NK-92 (cell line): ENCODE data around the gene SDHAF1.

Experiments used
- DNase-seq: peaks from one replicate; lab custom pipeline; 2025; ENCODE audit not compliant: unreplicated experiment; lab: John Stamatoyannopoulos, UW

SDHAF1 gene

DNA sequence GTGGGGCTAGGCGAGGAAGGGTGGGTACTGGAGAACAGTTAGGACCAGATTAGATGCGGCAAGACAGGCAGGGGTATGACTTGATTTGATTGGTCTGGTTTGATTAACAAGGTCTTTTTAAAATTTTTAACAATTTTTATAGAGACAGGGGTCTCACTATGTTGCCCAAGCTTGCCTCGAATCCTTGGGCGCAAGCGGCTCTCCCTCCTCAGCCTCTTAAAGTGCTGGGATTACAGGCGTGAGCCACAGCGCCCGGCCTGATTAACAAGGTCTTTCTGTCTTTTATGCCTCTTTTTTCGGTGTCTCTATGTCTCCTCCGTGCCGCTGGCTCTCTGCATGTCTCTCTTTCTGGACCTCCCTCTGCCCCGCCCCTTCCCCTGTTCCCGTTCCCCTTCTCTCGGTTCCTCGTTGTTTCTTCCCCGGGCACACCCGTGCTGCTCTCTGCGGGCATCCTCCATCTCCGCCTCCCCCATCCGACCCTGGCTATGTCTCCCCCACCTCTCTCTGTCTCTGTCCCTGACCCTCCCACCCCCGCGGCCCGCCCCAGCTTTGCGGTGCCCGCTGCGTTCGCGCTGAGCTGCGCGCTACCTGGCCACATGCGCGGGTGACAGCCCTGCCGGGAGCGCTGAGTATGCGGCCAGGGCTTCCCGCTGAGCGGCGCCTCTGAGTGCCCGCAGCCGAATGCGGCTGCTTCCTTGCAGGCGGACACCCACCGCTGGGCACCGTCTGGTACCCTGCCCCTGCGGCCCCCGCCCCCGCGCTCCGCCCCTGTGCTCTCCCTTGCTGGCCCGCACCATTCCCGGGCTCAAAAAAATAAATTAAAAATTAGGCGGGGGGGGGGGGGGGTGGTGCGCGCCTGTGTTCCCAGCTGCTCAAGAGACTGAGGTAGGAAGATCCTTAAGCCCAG lies 8.1 kb upstream of the SDHAF1 start:
- DNase-seq: no peak

DNA sequence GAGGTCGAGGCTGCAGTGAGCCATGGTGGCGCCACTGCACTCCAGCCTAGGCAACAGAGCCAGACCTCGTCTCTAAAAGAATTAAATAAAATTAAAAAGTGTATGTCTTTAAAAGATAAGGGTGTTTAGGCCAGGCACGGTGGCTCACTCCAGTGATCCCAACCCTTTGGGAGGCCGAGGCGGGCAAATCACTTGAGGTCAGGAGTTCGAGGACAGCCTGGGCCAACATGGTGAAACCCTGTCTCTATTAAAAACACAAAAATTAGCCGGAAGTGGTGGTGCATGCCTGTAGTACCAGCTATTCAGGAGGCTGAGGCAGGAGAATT lies 7.5 kb upstream of the SDHAF1 start:
- no peak for DNase-seq

DNA sequence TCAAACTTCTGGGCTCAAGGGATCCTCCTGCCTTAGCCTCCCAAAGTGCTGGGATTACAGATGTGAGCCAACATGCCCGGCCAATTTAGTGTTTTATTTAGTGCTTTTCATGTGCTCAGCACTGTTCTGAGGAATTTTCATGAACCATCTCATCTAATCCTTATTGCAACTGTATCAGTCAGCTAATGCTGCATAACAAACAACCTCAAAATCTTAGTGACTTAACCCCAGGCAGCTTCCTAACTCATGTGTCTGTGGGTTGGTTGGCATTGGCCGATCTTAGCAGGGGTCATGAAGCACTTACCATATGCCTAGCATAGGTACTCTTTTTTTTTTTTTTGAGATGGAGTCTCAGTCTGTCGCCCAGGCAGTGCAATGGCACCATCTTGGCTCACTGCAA lies 6.2 kb upstream of the SDHAF1 start:
- DNase-seq: no peak

DNA sequence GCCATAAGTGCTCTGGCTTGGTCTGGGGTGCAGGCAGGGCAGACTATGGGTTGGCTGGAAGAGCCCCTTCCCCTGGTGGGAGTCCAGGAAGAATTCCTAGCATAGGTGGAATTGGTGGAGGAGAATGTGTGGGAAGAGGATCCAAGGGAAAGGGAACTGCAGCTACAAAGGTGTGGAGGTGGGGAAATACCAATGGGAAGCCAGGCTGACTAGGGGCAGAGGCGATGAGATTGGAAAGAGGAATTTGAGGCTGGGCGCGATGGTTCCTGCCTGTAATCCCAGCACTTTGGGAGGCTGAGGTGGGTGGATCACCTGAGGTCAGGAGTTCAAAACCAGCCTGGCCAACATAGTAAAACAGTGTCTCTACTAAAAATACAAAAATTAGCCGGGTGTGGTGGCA lies 4.8 kb upstream of the SDHAF1 start:
- DNase-seq: no peak

DNA sequence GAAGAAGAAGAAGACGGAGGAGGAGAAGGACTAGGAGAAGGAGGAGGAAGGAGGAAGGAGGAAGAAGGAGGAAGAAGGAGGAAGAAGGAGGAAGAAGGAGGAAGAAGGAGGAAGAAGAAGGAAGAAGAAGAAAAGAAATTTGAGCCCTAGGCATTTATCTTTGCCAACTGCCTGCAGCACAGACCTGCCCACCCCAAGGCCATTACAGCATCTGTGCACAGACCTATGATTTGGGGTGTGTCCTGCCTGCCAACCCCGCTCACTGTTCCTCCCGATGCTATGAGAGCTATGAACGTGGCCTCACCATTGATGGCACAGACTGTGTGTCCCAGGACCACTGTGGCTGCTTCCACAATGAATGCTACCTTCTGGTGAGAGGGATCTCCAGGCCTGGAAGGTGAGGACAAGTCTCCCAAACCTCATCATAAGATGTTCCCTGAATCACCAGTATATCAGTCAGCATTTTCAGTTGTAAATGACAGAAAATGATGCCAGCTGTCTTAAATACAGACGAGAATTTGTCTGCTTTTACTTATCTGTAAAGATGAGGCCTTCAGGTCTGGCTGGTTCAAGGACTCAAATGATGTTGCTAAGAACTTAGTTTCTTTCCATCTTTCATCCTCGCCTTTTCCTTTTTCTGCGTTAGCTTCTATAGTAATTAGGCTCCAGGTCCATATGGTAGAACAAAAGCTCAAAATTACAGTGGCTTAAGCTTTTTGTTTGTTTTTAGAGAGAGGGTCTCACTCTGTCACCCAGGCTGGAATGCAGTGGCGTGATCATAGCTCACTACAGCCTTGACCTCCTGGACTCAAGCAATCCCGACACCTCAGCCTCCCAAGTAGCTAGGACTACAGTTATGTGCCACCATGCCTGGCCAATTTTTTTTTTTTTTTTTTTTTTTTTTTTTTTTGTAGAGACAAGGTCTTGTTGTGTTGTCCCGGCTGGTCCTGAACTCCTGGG lies 3.9 kb upstream of the SDHAF1 start:
- DNase-seq: no peak

DNA sequence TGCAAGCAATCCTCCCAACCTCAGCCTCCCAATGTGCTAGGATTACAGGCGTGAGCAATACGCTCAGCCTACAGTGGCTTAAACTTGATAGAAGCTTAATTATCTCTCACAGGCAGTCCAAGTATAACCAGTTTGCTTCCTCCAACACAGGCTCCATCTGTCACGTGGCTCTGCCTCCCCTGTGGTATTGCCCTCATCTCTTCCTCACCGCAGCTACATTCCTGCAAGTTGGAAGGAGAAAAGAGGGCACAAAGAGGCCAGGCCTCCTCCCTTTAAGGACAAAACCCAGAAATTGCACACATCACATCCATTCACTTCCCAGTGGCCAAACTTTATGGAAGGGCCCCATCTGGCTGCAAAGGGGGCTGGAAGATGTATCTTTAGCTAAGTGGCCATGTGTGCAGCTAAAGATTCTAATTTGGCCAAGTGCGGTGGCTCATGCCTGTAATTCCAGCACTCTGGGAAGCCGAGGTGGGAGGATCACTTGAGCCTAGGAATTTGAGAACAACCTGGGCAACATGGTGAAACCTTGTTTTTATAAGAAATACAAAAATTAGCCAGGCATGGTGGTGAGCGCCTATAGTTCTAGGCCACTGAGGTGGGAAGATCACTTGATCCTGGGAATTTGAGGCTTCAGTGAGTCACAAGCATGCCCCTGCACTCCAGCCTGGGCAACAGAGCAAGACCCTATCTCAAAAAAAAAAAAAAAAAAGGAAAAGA lies 3.1 kb upstream of the SDHAF1 start:
- DNase-seq: no peak

DNA sequence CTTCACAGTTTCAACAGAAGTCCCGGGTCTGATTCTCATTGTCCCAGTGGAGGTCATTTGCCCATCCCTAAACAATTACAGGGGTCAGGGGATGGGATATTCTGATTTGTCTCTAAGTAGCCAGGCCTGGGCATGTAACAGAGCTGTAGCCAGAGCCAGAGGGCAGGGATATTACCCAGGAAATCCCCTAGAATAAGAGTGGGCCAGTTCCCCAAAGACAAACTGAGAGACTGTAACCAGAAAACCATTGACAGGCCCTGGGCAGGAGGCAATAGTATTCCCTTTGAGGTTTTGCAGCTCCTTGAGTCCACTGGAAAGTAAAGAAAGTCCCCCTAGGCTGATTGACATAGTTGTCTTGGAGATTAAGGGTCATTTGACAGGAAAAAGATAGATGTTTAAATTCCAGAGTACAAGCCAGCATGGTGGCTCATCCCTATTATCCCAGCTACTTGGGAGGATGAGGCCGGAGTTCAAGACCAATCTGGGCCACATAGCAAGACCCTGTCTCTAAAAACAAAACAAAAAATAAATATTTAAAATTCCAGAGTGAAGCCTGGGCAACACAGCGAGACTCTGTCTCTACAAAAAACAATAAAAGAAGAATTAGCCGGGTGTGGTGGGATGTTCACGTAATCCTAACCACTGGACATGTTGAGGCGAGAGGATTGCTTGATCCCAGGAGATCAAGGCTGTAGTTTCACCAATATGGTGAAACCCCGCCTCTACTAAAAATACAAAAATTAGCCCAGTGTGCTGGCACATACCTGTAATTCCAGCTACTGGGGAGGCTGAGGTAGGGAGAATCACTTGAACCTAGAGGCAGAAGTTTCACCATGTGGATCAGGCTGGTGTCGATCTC lies 1.9 kb upstream of the SDHAF1 start:
- no peak for DNase-seq

DNA sequence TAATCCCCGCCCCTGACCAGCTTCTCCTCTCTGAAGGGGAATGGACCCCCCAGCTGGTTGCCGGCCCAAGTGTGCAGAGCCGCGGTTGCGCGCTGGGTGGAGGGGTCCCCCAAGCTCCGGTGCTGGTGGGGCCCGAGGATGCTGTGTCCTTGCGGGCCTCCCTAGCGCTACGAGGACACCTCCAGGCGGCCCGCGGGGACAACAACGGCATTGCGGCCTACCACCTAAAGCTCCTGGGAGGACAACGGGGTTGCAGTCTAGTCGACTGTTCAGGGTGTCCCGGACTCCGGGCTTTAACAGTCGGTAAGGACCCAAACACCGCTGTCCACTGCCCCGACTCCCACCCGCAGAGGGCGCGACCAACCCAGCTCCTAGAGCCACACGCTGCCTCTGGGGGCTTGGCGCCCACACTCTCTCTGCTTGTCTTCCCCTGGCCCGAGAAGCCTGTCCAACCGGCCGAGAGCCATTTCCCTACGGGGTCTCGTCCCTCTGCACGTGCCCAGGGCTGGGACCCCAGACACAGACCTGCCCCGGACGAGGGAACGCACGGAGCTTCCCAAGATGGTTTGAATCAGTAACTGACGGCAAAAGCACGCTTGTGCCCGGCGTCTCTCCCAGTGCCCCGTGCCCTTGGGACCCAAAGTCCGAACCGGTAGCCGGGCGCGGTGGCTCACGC lies 927 bp upstream of the SDHAF1 start:
- DNase-seq: no peak

DNA sequence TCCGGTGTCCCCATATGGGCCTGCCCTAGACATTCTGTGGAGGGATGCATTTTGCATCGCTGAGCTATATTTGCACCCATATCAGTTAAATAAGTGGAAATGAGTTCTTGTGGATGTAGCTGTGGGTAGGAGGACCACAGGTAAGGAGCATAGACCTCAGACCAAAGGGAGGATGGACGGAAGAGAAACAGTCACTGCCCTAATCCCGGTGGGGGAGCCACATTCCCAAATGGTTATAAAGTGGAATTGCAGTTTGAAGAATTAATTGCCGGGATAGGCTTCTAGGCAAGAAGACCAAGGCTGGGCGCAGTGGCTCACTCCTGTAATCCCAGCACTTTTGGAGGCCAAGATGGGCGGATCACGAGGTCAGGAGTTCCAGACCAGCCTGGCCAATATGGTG lies 1.8 kb downstream of the SDHAF1 start:
- no peak for DNase-seq

DNA sequence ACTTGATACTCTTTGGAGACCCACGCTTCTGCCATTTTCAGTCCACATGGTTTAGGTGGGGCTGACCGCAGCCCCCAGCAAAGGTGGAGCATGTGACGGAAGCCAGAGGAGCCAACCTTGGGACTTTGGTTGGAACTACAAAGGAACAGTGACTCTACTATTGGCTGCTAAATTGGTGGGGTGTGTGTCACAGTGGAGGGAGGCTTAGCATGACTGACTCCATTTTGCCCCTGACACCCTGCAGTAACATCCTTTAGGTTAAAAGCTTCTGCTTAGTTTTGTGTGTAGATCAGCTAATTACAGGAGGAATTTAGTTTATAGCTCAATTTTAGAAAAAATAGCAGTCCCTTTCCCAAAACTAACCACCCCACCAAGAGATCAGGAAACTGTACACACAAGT lies 6.6 kb downstream of the SDHAF1 start:
- no peak for DNase-seq

DNA sequence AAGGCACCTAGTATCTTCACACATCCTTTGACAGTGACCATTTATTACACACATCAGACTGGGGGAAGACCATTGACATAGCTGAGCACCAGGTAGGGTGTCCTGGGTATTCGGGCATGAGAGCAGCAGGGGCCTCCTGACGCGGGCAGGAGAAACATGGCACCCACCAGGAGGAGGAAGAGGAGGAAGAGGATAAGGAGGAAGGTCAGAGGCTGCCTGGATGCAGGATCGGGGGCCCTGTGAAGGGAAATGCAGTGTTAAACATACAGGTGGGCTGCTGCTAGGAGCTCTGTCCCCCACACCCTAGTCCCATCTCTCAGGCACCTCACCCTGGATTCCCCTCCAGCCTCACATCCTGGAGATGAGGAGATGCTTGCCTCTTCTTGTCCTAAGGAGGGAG lies 8.3 kb downstream of the SDHAF1 start:
- DNase-seq: no peak

DNA sequence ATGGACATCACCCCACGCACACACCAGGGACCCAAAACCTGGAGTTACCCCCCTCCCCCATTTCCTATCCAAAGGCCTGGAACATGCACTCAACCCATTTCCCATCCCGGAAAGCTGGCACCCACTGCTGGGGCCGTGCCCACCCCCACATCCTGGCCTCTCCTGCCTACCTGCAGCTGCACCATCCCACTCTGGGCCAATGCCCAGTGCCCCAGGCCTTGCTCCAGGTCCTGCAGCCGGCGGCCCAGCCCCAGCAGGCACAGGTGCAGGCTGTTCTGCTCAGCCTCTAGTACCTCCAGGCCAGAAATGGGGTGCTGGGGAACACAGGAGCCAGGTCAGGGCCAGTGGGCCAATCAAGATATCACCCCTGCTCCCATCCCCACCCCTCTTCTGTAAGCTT lies 12.0 kb downstream of the SDHAF1 start:
- DNase-seq: no peak

DNA sequence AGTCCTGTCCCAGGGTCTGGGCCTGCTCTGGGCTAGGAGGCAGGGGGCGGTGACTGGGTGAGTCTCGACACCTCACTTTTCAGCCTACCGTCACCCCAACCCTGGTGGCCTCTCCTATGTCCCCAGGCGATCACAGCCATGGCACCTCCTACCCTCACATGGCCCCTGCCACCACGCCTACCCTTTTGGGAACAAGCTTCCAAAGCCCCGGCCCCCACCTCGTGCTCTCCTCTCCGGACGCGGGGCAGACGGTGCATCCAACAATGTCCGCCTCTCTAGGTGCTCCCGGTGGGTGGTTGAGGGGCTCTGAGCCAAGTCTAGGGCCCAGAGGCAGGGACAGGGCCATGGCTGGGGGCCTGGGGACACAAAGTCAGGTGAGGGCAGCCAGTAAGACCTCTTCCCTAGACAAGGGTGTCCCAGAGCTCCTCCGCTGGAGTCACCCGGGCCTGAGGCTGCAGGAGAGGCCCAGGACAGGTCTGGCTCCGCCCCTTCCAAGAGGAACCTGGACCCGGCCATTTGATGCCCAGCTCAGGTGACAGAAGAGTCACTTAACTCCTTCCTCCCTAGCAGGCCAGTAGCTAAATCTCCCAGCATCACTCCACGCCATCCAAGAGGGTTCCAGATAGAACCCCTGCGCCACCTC lies 13.5 kb downstream of the SDHAF1 start, which contains the start of gene SYNE4:
Gene SYNE4, minus strand, starts transcription at position 478 of the 643 bp plus-strand sequence. Its CDS starts 132 bp downstream, at position 346.
- no peak for DNase-seq

DNA sequence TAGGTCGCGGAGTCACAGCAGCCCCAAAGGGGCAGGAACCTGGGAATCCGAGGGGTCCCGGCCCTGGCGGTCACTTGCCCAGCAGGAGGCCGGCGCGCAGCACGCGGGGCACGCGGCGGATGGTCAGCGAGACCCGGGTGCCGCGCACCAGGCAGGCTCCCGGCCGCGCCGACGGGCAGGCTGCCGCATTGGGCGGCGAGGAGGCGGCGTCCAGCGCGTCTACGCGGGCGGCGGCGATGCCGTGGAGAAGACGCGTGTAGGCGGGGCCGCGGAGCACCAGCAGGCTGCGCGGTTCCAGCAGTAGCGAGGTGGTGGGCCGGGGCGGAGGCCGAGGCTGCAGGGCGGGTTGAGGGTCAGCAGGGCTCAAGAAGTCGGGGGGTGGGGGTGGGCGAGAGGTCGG lies 14.2 kb downstream of the SDHAF1 start:
- DNase-seq: no peak

DNA sequence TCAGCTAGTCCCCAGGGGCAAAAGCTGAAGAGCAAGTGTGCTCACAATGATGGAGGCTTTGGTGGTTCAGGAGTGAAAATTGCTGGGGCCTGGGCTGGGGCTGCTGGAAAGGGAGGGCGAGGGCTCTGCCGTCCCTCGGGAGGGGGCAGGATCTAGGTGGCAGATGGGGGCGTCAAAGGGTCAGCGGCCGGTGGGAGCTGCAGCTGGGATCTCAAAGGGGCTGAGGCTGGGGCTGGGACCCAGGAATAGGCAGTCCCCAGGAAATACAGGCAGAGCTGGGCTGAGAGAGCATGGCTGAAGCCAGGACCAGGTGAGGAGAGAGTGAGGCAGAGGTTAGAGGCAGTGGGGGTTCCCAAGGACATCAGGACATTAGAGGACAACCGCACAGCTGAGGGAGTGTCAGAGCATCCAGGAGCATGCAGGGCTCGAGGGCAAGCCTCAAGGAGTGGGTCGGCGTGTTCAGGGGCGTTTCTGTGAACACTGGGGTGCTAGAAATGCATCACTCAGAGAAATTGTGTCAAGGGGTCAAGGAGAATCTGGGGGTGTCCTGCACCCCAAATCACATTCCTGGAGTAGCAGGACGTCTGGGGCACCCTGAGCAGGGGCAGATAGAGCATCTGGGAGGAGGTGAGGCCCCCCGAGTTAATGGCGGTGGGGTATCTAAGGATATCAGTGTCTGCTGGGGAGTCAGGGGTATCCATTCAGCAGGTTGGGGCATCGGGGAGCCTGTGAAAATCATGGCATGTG lies 14.8 kb downstream of the SDHAF1 start:
- no peak for DNase-seq

DNA sequence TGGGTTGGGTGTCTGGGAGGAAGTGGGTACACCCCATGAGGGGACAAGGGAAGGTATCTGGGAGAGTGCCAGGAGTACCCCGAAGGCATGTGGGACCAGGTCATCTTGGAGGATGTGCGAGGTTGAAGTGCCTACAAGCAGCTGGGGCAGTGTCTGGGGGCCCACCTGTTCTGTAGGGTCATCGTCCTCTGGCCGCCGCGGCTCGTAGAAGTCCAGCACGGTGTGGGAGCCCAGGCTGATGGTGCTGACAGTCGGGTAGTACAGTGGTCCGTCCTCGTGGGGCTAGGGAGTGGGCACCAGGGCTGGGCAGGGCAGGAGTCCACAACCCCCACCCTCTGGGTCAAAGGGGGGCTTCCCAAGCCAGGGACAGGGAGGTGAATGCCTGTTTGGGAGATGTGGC lies 15.4 kb downstream of the SDHAF1 start:
- no peak for DNase-seq

DNA sequence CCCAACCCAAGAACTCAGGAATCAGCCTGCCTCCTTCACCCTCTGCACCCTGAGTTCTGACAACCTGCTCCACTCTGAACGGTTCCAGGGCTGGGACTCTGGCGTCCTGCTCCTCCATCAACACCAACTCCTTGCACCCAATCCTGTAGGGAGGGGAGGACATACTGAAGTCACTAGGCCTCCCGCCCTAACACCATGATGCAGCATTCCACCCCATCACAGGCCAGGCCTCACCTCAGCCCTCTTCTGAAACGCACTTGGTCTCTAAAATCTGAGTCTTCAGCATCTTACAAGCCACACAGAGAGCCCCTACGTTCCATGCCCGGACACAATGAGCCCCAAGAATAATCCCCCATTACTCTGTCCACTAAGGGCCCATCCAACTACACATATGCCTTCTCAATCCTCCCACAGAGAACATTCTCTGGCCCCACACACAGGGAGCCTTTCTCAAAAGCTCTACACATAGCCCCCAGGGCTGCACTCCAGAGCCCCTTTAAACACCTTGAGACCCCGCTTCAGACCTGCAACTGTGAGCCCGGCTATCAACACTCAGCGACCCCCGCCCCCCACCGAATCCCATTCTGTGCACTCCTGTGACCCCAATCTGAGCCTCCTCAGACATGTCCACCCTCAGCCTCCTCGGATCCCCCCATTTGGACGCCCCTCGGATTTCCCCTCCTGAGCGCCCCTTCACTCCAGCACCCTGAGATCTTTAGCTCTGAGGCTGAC lies 18.5 kb downstream of the SDHAF1 start:
- DNase-seq: no peak
